Renal pelvis (tissue), 4 donors: Measurements from ENCODE around the gene ACTN4. TPM values are rescaled to one million over a fixed set of nuclear protein-coding genes. Genes with fewer than 3 reads are reported as not detected.
"Not testable (repeated sequence)": the region's sequence is repeated elsewhere in the genome, so short reads cannot be mapped to it uniquely, and the experiment has no call there.

Experiments used
- DNase-seq: peaks from one replicate; pipeline ENCODE4 v3.0.0-alpha.2; 2013
- polyA plus RNA-seq, 3 donors: library from polyadenylated mRNA; unstranded; fragments of 120-200 nt; gene quantifications; one replicate each; pipeline ENCODE4 v1.2.1, GENCODE V29; 2013; ENCODE audit not compliant: insufficient read length in 3 of 3

The ACTN4 gene
- polyA plus RNA-seq, 3 donors: 701 to 787 (median 742) TPM

DNA sequence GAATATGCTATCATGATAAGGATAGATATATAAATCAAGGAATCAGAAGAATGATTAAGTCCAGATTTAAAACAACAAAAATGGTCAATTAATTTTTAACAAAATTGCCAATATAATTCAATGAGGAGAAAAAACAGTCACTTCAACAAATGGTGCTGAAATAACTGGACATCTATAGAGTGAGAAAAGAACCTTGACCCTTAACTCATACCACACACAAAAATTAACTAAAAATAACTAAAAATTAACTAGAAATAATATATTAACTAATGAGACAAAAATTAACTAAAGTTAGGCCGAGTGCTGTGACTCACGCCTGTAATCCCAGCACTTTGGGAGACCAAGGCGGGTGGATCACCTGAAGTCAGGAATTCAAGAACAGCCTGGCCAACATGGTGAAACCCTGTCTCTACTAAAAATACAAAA lies 116.4 kb downstream of the ACTN4 start:
- peak; percentile 10 for DNase-seq

DNA sequence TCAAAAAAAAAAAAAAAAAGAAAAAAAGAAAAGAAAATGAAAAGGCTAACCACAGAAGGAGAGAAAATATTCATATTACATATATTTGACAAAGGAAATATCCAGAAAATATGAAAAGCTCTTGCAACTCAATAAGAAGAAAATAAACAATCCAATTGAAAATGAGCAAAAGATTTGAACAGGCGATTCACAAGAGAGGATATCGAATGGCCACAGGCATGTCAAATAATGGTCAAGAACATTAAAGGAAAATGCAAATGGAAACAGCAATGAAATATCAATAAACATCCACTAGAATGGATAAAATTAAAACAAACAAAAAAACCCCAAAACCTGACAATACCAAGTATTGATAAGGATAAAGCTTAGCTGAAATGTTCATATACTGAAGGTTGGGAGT lies 117.8 kb downstream of the ACTN4 start:
- DNase-seq: no peak

DNA sequence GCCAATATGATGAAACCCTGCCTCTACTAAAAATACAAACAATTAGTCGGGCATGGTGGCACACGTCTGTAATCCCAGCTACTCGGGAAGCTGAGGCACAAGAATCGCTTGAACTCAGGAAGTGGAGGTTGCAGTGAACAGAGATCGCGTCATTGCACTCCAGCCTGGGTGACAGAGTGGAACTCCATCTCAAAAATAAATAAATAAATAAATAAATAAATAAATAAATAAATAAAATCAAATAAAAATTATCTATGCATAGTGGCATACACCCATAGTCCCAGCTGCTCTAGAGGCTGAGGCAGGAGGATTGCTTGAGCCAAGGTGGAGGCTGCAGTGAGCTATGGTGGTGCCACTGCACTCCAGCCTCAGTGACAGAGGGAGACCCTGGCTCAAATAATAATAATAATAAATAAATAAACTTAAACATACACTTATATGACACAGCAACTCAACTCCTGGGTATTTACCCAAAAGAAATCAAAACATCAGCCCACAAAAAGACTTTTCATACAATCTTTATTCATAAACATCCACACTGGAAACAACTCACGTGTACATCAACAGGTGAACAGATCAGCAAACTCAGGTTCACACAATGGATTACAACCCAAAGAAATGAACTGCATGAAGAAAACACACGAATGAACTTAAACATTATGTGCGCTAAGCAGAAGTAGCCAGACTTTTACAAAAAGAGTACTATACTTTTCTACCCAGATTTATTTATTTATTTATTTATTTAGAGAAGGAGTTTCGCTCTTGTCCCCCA lies 119.0 kb downstream of the ACTN4 start:
- DNase-seq: no peak

DNA sequence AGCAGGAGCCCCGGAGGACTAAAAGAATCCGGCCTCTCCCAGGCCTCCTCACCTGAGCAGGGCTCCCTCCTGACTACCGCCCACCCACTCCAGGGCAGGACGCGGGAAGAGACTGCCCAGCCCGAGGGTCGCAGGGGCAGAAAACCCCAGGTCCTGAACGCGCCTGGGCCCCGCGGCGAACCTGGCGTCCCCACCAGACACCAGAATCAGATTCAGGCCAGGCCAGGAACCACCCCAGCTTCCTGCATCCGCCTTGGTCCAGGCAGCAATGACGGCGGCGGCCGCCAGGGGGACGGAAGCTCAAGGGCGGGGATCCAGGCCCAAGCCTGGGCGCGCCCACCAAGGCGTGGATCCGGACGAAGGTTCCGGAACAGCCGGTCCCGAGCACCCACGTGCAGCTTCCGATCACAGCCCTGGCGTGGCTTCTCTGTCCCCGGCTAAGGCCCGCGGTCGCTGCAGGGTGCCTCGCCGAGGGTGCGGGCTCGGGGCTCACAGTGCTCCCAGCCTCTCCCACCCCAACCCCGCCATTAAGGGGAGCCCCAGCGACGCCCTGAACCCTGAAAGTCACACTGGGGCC lies 122.3 kb downstream of the ACTN4 start:
- peak; percentile 65 for DNase-seq

DNA sequence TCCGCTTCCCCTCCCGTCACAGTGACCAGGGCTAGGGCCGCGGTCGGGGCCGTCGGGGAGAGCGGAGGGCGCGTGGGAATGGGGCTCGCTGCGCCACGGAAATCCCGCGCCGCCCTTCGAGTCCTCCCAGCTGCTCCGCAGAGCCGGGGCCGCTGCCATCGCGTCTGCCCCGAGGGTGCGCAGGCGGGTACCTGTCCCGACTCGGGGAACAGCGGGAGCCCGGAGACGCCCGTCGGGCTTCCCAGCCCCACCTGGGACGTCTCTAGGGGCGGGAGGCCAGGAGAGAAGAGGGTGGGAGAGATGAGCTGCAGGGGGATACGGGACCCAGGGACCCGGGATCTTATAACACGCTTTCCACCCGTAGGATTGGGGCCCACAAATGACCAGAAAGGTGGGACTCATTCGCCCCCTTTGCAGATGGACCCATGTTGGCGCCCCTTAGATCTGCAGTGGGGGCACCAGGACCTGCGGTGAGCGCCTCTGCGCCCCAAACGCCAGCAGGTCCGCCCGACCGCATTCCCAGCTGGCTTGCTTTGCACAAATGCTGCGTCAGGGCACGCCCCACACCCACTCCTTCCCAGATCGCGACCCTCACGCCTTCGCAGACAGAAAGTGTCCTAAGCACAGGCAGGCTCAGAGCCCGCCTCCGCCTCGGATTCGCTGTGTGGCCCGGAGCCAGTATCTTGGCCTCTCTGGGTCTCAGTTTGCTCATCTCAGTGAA lies 122.9 kb downstream of the ACTN4 start:
- DNase-seq: not testable (repeated sequence)

DNA sequence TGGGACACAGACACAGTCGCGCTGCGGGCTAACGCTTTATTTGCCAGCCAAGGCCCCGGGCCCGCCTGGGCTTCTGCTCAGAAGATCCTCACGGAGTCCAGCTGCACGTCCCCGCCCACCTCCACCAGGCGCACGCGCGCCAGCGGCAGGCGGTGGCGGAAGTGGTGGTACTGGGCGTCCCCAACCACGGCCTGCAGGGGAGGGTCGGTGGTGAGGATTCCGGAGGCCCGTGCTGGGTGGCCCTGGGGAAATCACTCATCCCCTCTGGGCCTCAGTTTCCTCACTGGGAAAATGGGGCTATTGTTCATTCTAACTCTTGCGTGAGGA lies 123.5 kb downstream of the ACTN4 start:
- DNase-seq: not testable (repeated sequence)

DNA sequence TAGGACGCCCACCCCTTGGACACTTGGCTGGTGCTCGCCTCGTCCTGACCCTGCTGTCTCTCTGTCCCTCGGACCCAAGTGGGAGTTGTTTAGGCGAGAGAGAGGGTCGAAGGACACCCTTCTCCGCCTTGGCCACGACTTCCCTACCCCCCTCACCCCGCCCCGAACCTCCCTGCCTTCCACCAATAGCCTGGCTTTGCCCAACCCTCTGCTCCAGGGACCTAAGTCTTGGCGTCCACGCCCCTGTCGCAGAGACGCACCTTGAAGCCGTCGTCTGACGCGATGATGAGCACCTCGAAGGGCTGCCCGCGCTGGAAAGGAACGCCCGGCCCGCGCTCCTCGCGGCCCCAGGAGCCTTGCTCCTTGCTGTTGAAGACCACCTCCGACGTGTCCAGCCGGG lies 124.1 kb downstream of the ACTN4 start:
- DNase-seq: not testable (repeated sequence)

DNA sequence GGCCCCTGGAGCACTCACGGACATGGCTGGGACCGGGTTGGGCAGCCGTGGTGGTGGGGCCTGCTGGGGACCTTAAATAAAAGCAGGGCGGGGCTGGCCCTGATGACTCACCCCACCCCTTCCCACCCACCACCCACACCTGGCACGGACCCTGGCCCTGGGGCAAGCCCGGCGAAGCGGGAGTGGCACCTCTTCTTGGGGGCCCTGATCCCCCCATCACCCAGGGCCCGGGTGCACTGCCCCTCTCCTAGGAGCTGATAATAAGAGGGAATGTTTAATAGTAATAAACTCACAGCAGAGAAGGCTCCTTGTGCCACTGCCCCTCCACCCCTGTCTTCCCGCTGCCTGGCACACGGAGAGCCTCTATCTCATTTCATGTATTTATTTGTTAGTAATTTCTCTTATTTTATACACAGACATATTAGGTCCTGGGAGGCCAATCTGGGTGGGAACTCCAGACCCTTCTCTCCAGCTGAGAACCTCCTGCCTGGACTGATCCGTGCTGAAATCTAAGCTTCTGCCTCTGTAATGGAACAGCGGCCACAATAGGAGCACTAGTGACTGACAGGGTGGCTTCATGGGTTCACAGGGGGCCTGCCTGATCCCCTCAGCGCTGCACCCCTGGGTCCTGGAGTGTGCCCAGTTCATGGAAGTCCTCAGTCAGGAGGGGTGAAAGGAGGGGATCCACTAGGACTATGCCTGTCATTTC lies 126.2 kb downstream of the ACTN4 start, which contains the start of gene LGALS7:
LGALS7 (minus strand) TSS at position 49 of the 709 bp plus-strand sequence; CDS start at position 24, 25 bp downstream.
- DNase-seq: no peak

DNA sequence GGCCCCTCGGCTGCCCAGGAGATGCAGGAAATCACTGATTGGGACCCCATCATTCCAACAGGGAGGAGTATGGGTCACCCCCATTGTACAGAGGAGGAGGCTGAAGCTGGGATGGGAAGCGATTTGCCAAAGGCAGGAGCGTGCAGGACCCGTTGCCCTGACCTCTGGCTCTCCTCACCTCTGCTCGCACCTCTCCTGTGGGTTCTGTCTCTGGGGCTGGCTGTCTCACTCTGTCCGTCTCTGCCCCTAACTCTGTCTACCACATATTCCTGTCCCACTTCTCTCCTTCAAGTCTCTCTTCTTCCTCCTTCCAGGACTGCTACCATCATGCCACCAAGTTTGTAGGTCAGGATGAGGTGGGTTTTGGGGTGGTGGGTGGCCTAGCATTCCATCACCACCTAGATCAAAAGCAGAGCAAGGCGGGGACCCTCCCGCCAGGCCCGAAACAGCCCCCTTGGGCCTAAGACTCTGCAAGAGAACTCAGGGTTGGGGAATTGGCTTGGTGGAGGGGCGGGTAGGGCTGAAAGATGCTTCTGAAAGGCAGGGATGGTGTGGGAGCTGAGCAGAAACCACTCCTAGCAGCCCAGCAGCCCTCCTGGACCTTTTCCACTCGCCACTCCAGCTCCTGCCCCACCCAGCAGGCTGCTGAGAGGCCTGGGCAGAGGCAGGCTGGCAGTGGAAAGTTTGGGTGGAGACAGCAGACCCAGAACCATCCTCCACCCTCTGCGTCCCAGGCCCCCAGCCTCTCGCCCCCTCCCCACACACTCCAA lies 126.9 kb downstream of the ACTN4 start:
- DNase-seq: no peak

DNA sequence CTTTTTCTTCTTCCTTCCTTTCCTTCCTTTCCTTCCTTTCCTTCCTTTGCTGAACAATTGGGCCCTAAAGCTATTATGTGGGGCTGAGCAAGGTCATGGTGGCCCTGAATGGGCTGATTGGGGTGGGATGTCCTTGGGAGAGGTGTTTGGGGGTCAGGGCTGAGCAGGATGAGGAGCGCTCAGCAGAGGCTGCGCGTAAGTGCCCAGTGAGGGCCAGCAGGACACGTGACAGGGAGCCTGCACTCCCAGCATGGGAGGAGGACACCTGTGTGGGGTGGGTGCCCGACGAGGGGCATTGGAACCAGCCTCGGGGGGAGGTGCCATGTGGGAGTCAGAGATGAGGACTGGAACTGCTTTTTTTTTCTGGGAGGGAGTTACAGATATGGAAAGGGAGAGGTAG lies 131.3 kb downstream of the ACTN4 start:
- DNase-seq: no peak

DNA sequence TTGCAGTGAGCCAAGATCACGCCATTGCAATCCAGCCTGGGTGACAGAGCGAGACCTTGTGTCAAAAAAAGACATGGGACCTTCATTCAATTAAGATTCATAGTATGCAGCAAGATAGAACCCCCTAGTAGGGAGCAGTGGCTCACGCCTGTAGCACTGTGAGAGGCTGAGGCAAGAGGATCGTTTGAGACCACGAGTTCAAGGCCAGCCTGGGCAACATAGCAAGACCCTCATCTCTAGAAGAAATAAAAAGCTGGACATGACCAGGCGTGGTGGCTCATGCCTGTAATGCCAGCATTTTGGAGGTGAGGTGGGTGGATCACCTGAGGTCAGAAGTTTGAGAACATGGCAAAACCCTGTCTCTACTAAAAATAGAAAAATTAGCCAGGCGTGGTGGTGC lies 133.0 kb downstream of the ACTN4 start:
- DNase-seq: no peak

DNA sequence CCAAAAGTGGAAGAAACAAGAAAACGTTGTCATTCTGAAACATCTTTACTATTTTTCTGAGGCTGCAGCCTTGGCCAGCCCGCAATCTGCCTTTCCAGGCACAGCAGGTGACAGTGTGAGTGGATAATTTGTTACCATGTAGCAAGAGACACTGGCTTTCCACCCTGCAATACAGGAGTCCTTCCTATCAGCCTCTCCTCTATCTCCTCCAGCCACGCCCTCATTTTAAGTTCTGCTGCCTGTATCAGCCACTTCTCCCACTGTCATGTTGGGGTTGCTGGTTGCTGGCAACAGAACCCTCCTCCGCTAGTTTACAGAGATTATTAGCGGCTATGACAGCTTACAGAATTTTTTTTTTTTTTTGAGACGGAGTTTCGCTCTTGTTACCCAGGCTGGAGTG lies 133.6 kb downstream of the ACTN4 start:
- no peak for DNase-seq

Other genes starting within 250 kb of the ACTN4 start
- 10 to 100 TPM; 18.2 to 22.8 (median 19.1) TPM for gene FAM98C, start 244.6 kb upstream of the ACTN4 start, polyA plus RNA-seq
- under 1 TPM; 0.81 to 0.96 (median 0.84) TPM for gene RASGRP4, start 221.4 kb upstream of the ACTN4 start, polyA plus RNA-seq
- gene RYR1, start 214.0 kb upstream of the ACTN4 start, polyA plus RNA-seq: 1 to 10 TPM; 5.1 to 6.6 (median 5.2) TPM
- gene MAP4K1, start 29.7 kb upstream of the ACTN4 start, polyA plus RNA-seq: 1 to 10 TPM; 2.6 to 5.6 (median 4.7) TPM
- gene EIF3K, start 28.5 kb upstream of the ACTN4 start, polyA plus RNA-seq: 100 to 1,000 TPM; 334 to 353 (median 345) TPM
- 10 to 100 TPM in 2 of 3 donors, 1 to 10 TPM in 1; 9.1 to 14.0 (median 12.9) TPM for gene CAPN12, start 96.8 kb downstream of the ACTN4 start, polyA plus RNA-seq
- gene LGALS7, start 125.9 kb downstream of the ACTN4 start, polyA plus RNA-seq: under 1 TPM in 1 of 3 donors, not detected in 2; 0.78 TPM
- 1 to 10 TPM; 2.0 to 3.2 (median 2.2) TPM for gene LGALS7B, start 141.6 kb downstream of the ACTN4 start, polyA plus RNA-seq
- gene LGALS4, start 165.3 kb downstream of the ACTN4 start, polyA plus RNA-seq: 1 to 10 TPM; 1.3 to 2.4 (median 1.9) TPM
- gene ECH1, start 184.1 kb downstream of the ACTN4 start, polyA plus RNA-seq: 100 to 1,000 TPM; 165 to 180 (median 174) TPM
- 100 to 1,000 TPM; 466 to 472 (median 471) TPM for gene HNRNPL, start 202.3 kb downstream of the ACTN4 start, polyA plus RNA-seq
- gene RINL, start 230.6 kb downstream of the ACTN4 start, polyA plus RNA-seq: 10 to 100 TPM in 1 of 3 donors, 1 to 10 TPM in 2; 8.0 to 10.0 (median 9.6) TPM